Frontal cortex (tissue), 4 donors: ENCODE measurements around the gene PCNX2. TPM values are rescaled to one million over a fixed set of nuclear protein-coding genes. Genes with fewer than 3 reads are reported as not detected.

Experiments
- DNase-seq, 2 donors: peaks; one replicate each; pipeline ENCODE4 v3.0.0; 2012; ENCODE audit warnings: low spot score in 2 of 2
- FAIRE-seq: peaks from 2 replicates; lab custom pipeline; 2012; peaks lifted over from hg19 to GRCh38; lab: Jason Lieb, UNC
- total RNA-seq: library from RNA; depleted of rRNA; stranded (reverse); fragments of >200 nt; gene quantifications from one replicate; pipeline ENCODE4 v1.2.3, GENCODE V29; 2014
- donor health status: control.
- donor health status: control.
- donor health status: control.

Gene PCNX2
- total RNA-seq, 1 donor from 2014 or later = 228 TPM

DNA sequence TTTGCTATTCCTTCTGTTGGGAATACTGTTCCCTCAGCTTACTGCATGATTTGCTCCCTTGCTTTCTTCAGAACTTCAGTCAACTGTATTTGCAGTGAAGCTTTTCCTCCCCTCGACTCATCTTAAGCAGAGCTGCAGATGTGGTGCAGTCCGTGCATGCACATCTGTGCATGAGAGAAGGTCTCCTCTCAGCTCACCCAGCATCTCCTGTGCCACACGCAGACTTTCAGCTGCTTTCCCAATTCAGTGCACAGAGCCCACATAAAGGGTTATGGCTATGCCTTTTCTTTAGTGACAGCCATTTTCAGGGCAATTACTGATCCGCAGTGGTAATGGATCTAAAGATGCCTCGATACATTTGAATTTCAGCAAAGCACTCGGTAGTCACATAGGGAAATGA is 358.6 kb downstream of the PCNX2 start:
- FAIRE-seq (no peak), DNase-seq (no peak)

Other genes starting within 250 kb of the PCNX2 start
- gene MAP3K21, start 32.0 kb upstream of the PCNX2 start, total RNA-seq = 2.9 TPM